ENCODE measurements around the gene BEST3. TPM values are rescaled to one million over a fixed set of nuclear protein-coding genes. Genes with fewer than 3 reads are reported as not detected.

The BEST3 gene
- total and polyA plus RNA-seq, 4 donors = 0.03 to 0.52 (median 0.20) TPM; not detected in 1

- no peak for DNase-seq
- Histone ChIP-seq H3K4me1 (ENCODE audit: control insufficient read depth in 5 of 5, insufficient read depth in 5 of 5, low read length in 5 of 5) (peaks cover 0 to 3% (median 2%) of the 10 kb centered on the region in 5 donors), H3K9me3 (ENCODE audit: control insufficient read depth in 4 of 4, insufficient read depth in 3 of 4, low read length in 3 of 4) (peaks cover 0 to under 1% (median 0%) of the 10 kb centered on the region in 4 donors), H3K9ac (ENCODE audit: insufficient read depth in 1 of 2, low read length in 2 of 2) (no peak overlapping the region), H3K27ac (ENCODE audit: low read depth in 1 of 2, low read length in 1 of 2) (no peak overlapping the region), H3K27me3 (ENCODE audit: control insufficient read depth in 3 of 3, insufficient read depth in 3 of 3, low read length in 2 of 3) (no peaks in the 10 kb centered on the region), H3K36me3 (ENCODE audit: control insufficient read depth in 4 of 4, insufficient read depth in 4 of 4, low read length in 4 of 4) (no peaks in the 10 kb centered on the region), H3K4me3 (no peak overlapping the region)
- 78 to 80% methylated on average over 1 of the region's 1 CpG for WGBS, 2 donors
- ATAC-seq (ENCODE audit: insufficient read depth, low FRiP score) = no peak
- no peak for TF ChIP-seq CTCF (IDR thresholded peaks at IDR 0.05; ENCODE audit: control extremely low read depth, extremely low read depth)
Observed at GRCh38 chr12:69660164-69660863, 38.8 kb downstream of the BEST3 start.

- DNase-seq (no peak), ATAC-seq (ENCODE audit: insufficient read depth, low FRiP score) (no peak)
- peaks cover 0 to 3% (median 0%) of the 10 kb centered on the region in 4 donors for H3K9me3 ChIP-seq (ENCODE audit: control insufficient read depth in 4 of 4, insufficient read depth in 3 of 4, low read length in 3 of 4)
- no peaks in the 10 kb centered on the region for H3K36me3 ChIP-seq (ENCODE audit: control insufficient read depth in 4 of 4, insufficient read depth in 4 of 4, low read length in 4 of 4)
- no peaks in the 10 kb centered on the region for H3K27me3 ChIP-seq (ENCODE audit: control insufficient read depth in 3 of 3, insufficient read depth in 3 of 3, low read length in 2 of 3)
- WGBS, 2 donors = 63 to 78% methylated on average over 2 of the region's 2 CpGs
- no peak overlapping the region for H3K27ac ChIP-seq (ENCODE audit: low read depth in 1 of 2, low read length in 1 of 2)
- H3K4me1 ChIP-seq (ENCODE audit: control insufficient read depth in 5 of 5, insufficient read depth in 5 of 5, low read length in 5 of 5) = peaks cover 0 to 4% (median 3%) of the 10 kb centered on the region in 5 donors
- H3K4me3 ChIP-seq = no peak overlapping the region
- no peak overlapping the region for H3K9ac ChIP-seq (ENCODE audit: insufficient read depth in 1 of 2, low read length in 2 of 2)
- no peak for TF ChIP-seq CTCF (IDR thresholded peaks at IDR 0.05; ENCODE audit: control extremely low read depth, extremely low read depth)
Observed at GRCh38 chr12:69658203-69658602, 40.9 kb downstream of the BEST3 start.

- 67 to 72% methylated on average over 9 of the region's 9 CpGs for WGBS, 2 donors
- TF ChIP-seq CTCF (IDR thresholded peaks at IDR 0.05; ENCODE audit: control extremely low read depth, extremely low read depth) = no peak
- ATAC-seq (ENCODE audit: insufficient read depth, low FRiP score) (no peak), DNase-seq (no peak)
- Histone ChIP-seq H3K36me3 (ENCODE audit: control insufficient read depth in 4 of 4, insufficient read depth in 4 of 4, low read length in 4 of 4) (no peaks in the 10 kb centered on the region), H3K9ac (ENCODE audit: insufficient read depth in 1 of 2, low read length in 2 of 2) (no peak overlapping the region), H3K9me3 (ENCODE audit: control insufficient read depth in 4 of 4, insufficient read depth in 3 of 4, low read length in 3 of 4) (peaks cover 0 to 3% (median 0%) of the 10 kb centered on the region in 4 donors), H3K27me3 (ENCODE audit: control insufficient read depth in 3 of 3, insufficient read depth in 3 of 3, low read length in 2 of 3) (no peaks in the 10 kb centered on the region), H3K4me1 (ENCODE audit: control insufficient read depth in 5 of 5, insufficient read depth in 5 of 5, low read length in 5 of 5) (peaks cover 0 to 4% (median 3%) of the 10 kb centered on the region in 5 donors), H3K27ac (ENCODE audit: low read depth in 1 of 2, low read length in 1 of 2) (peak overlapping the region in 1 of 2 donors; percentile 63), H3K4me3 (no peak overlapping the region)
Observed at GRCh38 chr12:69657376-69658137, 41.5 kb downstream of the BEST3 start.

All from lung (tissue), 12 donors.